ENCODE measurements around the gene CTSZ. TPM values are rescaled to one million over a fixed set of nuclear protein-coding genes. Genes with fewer than 3 reads are reported as not detected.

CTSZ gene
- total RNA-seq, 1 experiment from 2014 or later, result 26.3 TPM

- no peak for DNase-seq (ENCODE audit: low spot score)
- ChIA-PET CTCF (no interaction called here), POLR2A (no interaction called here)
- H3K9me3 Mint-ChIP-seq, result no peaks in the 10 kb centered on the region
- peaks cover 17% of the 10 kb centered on the region for H3K27me3 Mint-ChIP-seq (ENCODE audit: low read depth)
- peaks cover 10% of the 10 kb centered on the region for H3K36me3 Mint-ChIP-seq
- no peak overlapping the region for H3K27ac Mint-ChIP-seq
- peaks cover 3% of the 10 kb centered on the region; the same call in 1 of the 2 replicates for H3K4me1 Mint-ChIP-seq
- no peak for ATAC-seq
- no peak for TF ChIP-seq ARID4B (CRISPR knock-in tag; IDR thresholded peaks at IDR 0.05; ENCODE audit: borderline replicate concordance)
- TF ChIP-seq STAT6 (CRISPR knock-in tag; conservative IDR thresholded peaks at IDR 0.05; ENCODE audit: low read depth), result no peak
- H3K4me3 Mint-ChIP-seq, result no peak overlapping the region
Measured at GRCh38 chr20:59018817-59019216, 11.8 kb upstream of the CTSZ start.

- no peak for TF ChIP-seq ZSCAN18 (CRISPR knock-in tag; IDR thresholded peaks at IDR 0.05)
- TF ChIP-seq MAX (CRISPR knock-in tag; IDR thresholded peaks at IDR 0.05), result no peak
- TF ChIP-seq ZNF281 (CRISPR knock-in tag; IDR thresholded peaks at IDR 0.05), result no peak
- TF ChIP-seq E2F4 (CRISPR knock-in tag; IDR thresholded peaks at IDR 0.05; ENCODE audit: borderline replicate concordance, low read depth), result no peak
- TF ChIP-seq PRRX2 (CRISPR knock-in tag; IDR thresholded peaks at IDR 0.05), result no peak
- no peak for DNase-seq (ENCODE audit: low spot score)
- Mint-ChIP-seq H3K36me3 (peaks cover 2% of the 10 kb centered on the region; the same call in 1 of the 2 replicates), H3K27ac (no peak overlapping the region), H3K4me3 (no peak overlapping the region), H3K4me1 (peaks cover 3% of the 10 kb centered on the region; the same call in 1 of the 2 replicates), H3K27me3 (ENCODE audit: low read depth) (peaks cover 15% of the 10 kb centered on the region), H3K9me3 (no peaks in the 10 kb centered on the region)
- ATAC-seq, result no peak
- POLR2A ChIA-PET, result no interaction called here
- CTCF ChIA-PET, result interaction anchor here (1.0 kb wide), 1 partner anchor 148 kb away, joined by 4 read pairs; no protein-coding TSS in a partner anchor
Measured at GRCh38 chr20:59017493-59018231, 10.6 kb upstream of the CTSZ start.
